Left ventricle myocardium inferior (tissue), 1 donor: ENCODE measurements around the gene ATP5IF1. TPM values are rescaled to one million over a fixed set of nuclear protein-coding genes. Genes with fewer than 3 reads are reported as not detected.

Source experiments
- DNase-seq: peaks from one replicate; pipeline ENCODE4 v3.0.0-alpha.2; 2020
- H3K27ac ChIP-seq: fragments of 200-600 bp; replicated peaks from 2 replicates; pipeline ENCODE4 v1.8.0; 2021
- H3K27me3 ChIP-seq: fragments of 200-600 bp; 2 replicates; pipeline ENCODE4 v1.8.0; 2021; ENCODE audit warnings: low read depth
- H3K36me3 ChIP-seq: fragments of 200-600 bp; 2 replicates; pipeline ENCODE4 v1.8.0; 2021
- H3K4me1 ChIP-seq: fragments of 200-600 bp; 2 replicates; pipeline ENCODE4 v1.8.0; 2021
- H3K4me3 ChIP-seq: fragments of 200-600 bp; 2 replicates; pipeline ENCODE4 v1.8.0; 2021; ENCODE audit warnings: mild to moderate bottlenecking, moderate library complexity
- H3K9me3 ChIP-seq: fragments of 200-600 bp; replicated peaks from 2 replicates; pipeline ENCODE4 v1.8.0; 2021
- CTCF ChIP-seq: fragments of 200-600 bp; IDR thresholded peaks from 2 replicates; pipeline ENCODE4 v1.8.0; 2021; ENCODE audit warnings: antibody characterized with exemption, mild to moderate bottlenecking, borderline replicate concordance
- intact Hi-C: fragments of 100-400 bp; cut with micrococcal nuclease; formaldehyde crosslinking; loops from one replicate; pipeline ENCODE4 v1.11.0; 2022
- long read RNA-seq: library from polyadenylated mRNA; unstranded; transcript quantifications from one replicate; pipeline ENCODE4 v2.0.0, GENCODE V29; 2021
- total RNA-seq: library from RNA; stranded (reverse); fragmentation: NEBNext Ultra II Directional; extraction: Animal tissue kit (Norgen Biotek cat#: 25700); gene quantifications from one replicate; pipeline ENCODE4 v1.2.1, GENCODE V29; 2021
- donor health status: DM: no; HTN: yes; CAD: no; lungs with severe emphysema.

The ATP5IF1 gene
- 430 TPM for total RNA-seq
- long read RNA-seq, transcript ATP5IF1-202 (2 exons, 1,855 nt) = minor isoform, 8 of 199 reads
- long read RNA-seq, transcript ATP5IF1-201 (3 exons, 494 nt) = major isoform, 165 of 199 reads
- long read RNA-seq, partial matches to known transcripts = 21 of 199 reads
- long read RNA-seq, other reads (novel, unspliced or antisense) = 2 of 199 reads

DNA sequence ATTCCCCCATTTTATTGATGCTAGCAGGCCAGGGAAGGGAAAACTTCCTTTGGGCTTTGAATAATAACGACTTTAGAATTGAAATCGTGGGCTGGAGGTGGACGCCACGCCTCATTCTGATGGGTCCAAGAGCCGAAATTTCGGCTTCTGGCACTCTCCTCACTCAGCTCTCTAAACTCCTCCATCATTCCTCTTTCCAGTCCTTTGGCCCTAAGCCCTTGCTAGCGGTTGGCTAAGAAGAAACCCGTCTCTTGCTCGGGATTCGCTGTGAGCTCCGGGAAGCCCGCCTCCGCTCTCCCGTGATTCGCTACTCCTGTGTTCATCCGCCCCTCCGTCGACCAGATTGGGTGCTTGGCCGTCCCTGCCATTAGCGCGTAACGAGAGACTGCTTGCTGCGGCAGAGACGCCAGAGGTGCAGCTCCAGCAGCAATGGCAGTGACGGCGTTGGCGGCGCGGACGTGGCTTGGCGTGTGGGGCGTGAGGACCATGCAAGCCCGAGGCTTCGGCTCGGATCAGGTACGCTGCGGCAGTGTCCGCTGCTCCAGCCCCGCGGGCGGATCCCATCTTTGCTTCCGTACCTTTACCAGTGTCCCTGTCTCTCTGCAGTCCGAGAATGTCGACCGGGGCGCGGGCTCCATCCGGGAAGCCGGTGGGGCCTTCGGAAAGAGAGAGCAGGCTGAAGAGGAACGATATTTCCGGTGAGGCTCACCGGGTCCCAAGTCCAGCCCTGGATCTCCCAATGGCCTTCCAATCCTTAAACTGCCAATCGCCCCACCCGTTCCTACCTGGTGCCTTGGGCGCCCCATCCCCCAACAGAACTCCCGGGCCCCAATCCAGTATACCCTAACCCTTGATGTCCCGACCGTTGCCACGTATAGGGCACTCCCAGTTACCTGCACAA is at the start of gene ATP5IF1:
TSS of gene ATP5IF1 (plus strand) at position 370 of the 901 bp plus-strand sequence. CDS start at position 430, 60 bp downstream.
- H3K27ac ChIP-seq = peak within 1 kb of the TSS; percentile 92
- no peak for TF ChIP-seq CTCF
- no peaks in the 10 kb centered on the region for H3K27me3 ChIP-seq
- no peaks in the 10 kb centered on the region for H3K9me3 ChIP-seq
- H3K36me3 ChIP-seq = peaks cover 9% of the 10 kb centered on the region
- peaks cover 76% of the 10 kb centered on the region for H3K4me1 ChIP-seq
- intact Hi-C loops = no loop called here
- peak within 1 kb of the TSS; percentile 82 for H3K4me3 ChIP-seq
- peak; percentile 97 for DNase-seq

GRCh38 chr1:28190337-28190979 is 45.5 kb upstream of the ATP5IF1 start:
- no peak for TF ChIP-seq CTCF
- no peak overlapping the region for H3K4me3 ChIP-seq
- H3K9me3 ChIP-seq = no peaks in the 10 kb centered on the region
- no peaks in the 10 kb centered on the region for H3K36me3 ChIP-seq
- intact Hi-C loops = no loop called here
- DNase-seq = no peak
- peak overlapping the region; percentile 41 for H3K27ac ChIP-seq
- no peaks in the 10 kb centered on the region for H3K27me3 ChIP-seq
- H3K4me1 ChIP-seq = peaks cover 9% of the 10 kb centered on the region

GRCh38 chr1:28190996-28191645 is 44.8 kb upstream of the ATP5IF1 start:
- no peak for TF ChIP-seq CTCF
- no peak overlapping the region for H3K4me3 ChIP-seq
- DNase-seq = no peak
- intact Hi-C loops = no loop called here
- no peaks in the 10 kb centered on the region for H3K9me3 ChIP-seq
- H3K36me3 ChIP-seq = no peaks in the 10 kb centered on the region
- H3K4me1 ChIP-seq = peaks cover 9% of the 10 kb centered on the region
- peak overlapping the region; percentile 41 for H3K27ac ChIP-seq
- no peaks in the 10 kb centered on the region for H3K27me3 ChIP-seq

DNA sequence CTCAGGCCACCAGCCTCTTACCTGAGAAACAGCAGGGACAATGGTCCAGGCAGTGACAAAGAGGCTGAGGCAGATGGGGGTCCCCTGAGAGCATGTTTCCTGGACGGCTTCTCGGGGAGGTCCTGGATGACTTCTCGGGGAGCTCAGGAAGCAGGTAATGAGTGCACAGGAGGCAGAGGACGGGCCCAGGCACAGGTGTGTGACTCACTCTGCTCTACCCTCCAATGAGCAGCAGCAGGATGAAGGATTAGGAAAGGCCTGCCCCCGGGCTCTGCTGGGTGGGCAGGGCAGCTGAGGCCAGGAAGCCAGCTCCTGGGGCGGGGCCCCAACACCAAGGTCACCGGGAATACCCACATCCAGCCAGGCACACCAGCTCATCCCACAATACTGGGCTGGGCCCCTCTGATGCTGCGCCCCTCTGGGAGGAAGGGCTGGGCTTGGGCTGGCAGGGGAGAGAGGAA is 42.2 kb upstream of the ATP5IF1 start:
- no peak overlapping the region for H3K4me3 ChIP-seq
- no peaks in the 10 kb centered on the region for H3K9me3 ChIP-seq
- H3K36me3 ChIP-seq = peaks cover 7% of the 10 kb centered on the region
- no peak for TF ChIP-seq CTCF
- H3K4me1 ChIP-seq = peaks cover 15% of the 10 kb centered on the region
- H3K27me3 ChIP-seq = no peaks in the 10 kb centered on the region
- intact Hi-C loops = no loop called here
- no peak for DNase-seq
- no peak overlapping the region for H3K27ac ChIP-seq

GRCh38 chr1:28194326-28195035 is 41.4 kb upstream of the ATP5IF1 start:
- no peaks in the 10 kb centered on the region for H3K27me3 ChIP-seq
- peaks cover 15% of the 10 kb centered on the region for H3K4me1 ChIP-seq
- TF ChIP-seq CTCF = no peak
- no peak for DNase-seq
- no peak overlapping the region for H3K4me3 ChIP-seq
- H3K27ac ChIP-seq = no peak overlapping the region
- intact Hi-C loops = no loop called here
- no peaks in the 10 kb centered on the region for H3K9me3 ChIP-seq
- H3K36me3 ChIP-seq = peaks cover 14% of the 10 kb centered on the region
